ENCODE measurements around the gene ZNF316. TPM values are rescaled to one million over a fixed set of nuclear protein-coding genes. Genes with fewer than 3 reads are reported as not detected.
"Not testable (repeated sequence)": the region's sequence is repeated elsewhere in the genome, so short reads cannot be mapped to it uniquely, and the experiment has no call there.

The ZNF316 gene
- polyA plus RNA-seq, 1 donor: 27.5 TPM

DNA sequence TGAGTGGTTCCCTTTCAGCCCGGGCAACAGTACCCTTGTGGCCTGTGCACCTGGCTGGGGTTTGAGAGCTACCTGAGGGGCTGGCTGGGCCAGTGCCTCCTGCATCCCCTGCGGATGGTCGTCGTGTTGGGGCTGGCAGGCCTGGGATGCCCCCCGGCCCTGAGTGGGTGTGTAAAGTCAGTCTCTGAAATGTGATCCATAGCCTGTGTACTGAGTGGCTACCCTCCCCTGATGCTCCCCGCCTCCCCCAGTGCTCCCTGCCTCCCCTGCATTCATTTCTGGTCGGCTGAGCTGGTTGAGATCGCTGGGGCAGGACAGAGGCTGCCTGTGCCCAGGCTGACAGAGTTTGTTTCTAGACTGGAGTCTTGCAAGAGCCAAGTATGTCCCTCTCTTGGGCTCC is 9.3 kb downstream of the ZNF316 start:
- no peak for DNase-seq (ENCODE audit: low read depth)

GRCh38 chr7:6647080-6647479 is 10.0 kb downstream of the ZNF316 start:
- DNase-seq (ENCODE audit: low read depth): no peak

DNA sequence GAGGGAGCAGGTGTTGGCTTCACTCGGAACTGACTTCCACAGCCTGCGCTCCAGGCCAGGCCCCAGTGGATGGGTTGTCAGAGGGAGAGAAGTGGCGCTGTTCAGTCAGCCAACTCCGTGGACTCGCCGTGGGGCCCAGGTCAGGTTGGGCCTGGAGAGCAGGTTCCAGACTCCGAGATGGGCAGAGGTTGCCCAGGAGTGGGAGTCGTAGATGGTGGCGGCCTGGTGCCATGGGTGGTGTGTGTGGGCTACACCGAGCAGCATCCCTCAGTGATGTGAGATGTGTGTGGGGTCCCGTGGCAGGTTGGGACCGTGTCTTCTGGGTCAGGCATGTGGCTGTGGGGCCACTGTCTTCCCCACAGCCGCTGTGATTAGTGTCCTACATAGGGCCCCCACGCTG is 10.4 kb downstream of the ZNF316 start:
- DNase-seq (ENCODE audit: low read depth): no peak

GRCh38 chr7:6648066-6648814 is 11.1 kb downstream of the ZNF316 start:
- no peak for DNase-seq (ENCODE audit: low read depth)

GRCh38 chr7:6648815-6649104 is 11.6 kb downstream of the ZNF316 start:
- no peak for DNase-seq (ENCODE audit: low read depth)

DNA sequence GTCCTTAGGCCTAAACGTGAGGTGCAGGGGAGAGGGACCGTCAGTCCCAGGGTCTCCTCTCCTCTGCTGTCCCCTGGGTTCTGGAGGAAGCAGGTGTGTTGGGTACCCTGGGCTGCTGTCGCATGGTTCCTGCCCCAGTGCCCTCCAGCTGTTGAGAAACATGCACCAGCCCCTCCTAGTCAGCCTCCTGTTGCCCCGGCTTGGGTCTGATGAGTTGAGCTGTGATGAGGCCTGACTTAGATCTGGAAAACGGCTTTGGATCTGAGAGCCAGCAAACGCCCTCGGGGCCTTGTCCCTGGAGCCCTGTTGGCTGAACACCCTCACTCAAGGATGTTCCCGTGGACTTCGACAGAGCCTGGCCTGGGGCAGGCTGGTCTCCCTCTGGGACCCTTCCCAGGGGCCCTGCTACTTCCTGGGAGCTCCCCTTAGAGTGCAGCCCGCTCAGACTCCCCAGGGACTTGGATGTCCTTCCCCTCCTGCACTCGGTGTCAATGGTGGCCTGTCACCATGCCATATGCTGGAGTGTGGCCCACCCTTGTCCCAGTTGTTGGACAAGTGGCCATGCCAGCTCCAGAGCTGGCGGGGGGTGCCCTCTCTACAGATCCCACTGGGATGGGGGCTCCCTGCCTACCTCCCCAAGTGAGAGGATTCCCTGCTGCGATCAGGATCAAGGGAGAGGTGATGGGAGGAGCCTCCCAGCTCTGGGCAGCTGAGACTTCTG is 12.3 kb downstream of the ZNF316 start:
- no peak for DNase-seq (ENCODE audit: low read depth)

GRCh38 chr7:6650086-6650485 is 13.0 kb downstream of the ZNF316 start:
- no peak for DNase-seq (ENCODE audit: low read depth)

- no peak for DNase-seq (ENCODE audit: low read depth)
Measured at GRCh38 chr7:6650521-6651011, 13.4 kb downstream of the ZNF316 start.

GRCh38 chr7:6651851-6652445 is 14.8 kb downstream of the ZNF316 start:
- DNase-seq (ENCODE audit: low read depth): no peak

DNA sequence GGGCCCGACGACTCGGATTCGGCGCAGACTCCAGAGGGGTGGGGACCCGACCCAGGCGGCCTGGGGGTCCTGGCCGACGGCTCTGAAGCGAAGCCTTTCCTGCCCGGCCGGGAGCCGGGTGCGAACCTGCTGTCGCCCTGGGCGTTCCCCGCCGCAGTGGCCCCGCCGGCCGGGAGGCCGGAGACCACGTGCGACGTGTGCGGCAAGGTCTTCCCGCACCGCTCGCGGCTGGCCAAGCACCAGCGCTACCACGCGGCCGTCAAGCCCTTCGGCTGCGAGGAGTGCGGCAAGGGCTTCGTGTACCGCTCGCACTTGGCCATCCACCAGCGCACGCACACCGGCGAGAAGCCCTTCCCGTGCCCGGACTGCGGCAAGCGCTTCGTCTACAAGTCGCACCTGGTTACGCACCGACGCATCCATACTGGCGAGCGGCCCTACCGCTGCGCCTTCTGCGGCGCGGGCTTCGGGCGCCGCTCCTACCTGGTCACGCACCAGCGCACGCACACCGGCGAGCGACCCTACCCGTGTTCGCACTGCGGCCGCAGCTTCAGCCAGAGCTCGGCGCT is 15.4 kb downstream of the ZNF316 start:
- no peak for DNase-seq (ENCODE audit: low read depth)

- DNase-seq (ENCODE audit: low read depth): no peak
Measured at GRCh38 chr7:6653071-6654003, 16.2 kb downstream of the ZNF316 start.

DNA sequence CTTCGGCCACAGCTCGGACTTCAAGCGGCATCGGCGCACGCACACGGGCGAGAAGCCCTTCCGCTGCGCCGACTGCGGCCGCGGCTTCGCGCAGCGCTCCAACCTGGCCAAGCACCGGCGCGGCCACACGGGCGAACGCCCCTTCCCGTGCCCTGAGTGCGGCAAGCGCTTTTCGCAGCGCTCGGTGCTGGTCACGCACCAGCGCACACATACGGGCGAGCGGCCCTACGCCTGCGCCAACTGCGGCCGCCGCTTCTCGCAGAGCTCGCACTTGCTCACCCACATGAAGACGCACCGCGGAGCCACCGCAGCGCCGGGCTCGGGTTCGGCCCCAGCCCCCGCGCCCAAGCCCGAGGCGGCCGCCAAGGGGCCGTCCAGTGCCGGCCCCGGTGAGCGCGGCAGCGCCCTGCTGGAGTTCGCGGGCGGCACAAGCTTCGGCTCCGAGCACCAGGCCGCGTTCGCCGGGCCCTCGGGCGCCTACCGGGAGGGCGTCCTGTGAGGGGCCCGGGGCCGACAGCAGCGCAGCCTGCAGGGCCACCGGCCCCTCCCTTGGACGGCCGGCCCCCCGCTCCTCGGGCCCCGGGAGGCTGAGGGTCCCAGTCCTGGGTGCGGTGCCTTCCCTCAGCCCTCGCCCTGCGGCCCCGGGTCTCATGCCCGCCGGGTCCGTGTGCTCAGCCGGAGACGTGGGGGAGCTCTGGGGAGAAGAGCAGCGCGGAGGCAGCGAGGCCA is 17.2 kb downstream of the ZNF316 start:
- DNase-seq (ENCODE audit: low read depth): no peak

DNA sequence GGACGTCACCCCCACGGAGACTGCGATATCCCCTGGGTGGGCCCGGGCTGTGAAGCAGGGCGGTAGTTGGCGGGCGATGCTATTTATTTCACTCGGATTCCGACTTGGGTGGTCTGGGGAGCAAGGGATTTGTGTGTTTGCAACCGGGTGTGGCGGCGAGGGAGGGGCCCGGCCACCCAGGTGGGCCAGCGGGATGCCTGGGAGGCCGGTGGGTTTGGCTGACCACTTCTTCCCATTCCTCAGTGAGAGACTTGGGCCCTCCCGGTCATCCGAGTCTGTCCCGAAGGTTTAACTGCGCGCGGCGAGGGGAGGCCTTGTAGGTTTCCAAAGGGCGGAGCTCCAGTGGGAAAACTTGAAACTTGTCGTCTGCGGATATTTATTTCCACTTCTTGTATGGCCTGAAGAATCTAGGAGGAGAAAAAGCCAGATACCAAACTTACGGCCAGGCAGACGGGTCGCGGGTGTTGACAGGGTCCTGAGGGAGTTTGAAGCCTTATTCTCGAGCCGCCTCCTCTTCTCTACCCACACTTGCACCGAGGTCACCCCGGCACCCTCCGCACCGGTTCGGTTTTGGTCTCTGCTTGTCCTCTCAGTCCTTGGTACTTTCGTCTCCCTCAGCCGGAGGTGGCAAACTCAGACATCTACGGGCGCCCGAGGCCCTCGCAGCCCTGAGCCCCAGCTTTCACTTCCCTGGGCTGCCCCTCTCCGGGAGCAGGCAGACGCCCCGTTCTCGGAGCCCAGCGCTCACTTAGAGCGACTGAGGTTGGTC is 17.9 kb downstream of the ZNF316 start:
- DNase-seq (ENCODE audit: low read depth): no peak

GRCh38 chr7:6655636-6656385 is 18.7 kb downstream of the ZNF316 start:
- DNase-seq (ENCODE audit: low read depth): no peak

- no peak for DNase-seq (ENCODE audit: low read depth)
Measured at GRCh38 chr7:6656413-6656812, 19.3 kb downstream of the ZNF316 start.

DNA sequence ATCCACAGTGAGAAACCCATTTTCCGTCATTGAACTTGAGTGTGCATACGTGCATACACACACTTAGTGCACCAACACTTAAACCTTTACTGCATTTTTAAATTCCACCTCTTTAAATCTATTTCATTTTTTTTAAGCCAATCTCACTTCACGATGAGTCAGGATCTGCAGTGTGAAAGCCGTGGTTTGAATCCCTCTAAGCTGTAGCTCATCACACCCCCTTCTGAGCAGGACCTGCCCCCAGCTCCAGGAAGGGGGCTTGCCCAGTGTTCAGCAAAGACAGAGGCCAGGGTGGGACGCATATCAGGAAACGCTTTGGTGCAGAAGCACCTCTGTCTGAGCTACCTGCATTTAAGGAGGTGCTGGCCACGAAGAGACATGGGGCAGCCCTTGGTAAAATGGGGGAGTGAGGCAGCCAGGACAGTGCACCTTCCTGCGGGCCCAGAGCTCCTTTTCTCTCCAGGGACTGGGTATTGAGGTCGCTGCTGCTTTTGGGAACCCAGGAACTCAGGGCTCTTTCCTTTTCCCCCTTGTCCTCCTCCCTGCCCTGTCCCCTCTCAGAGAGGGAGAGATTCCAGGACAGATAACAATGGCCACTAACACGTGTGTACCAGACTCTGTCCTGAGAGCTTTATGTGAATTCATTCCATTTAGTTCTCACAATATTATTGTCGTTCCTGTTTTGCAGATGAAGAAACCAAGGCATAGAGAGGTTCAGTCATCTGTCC is 21.7 kb downstream of the ZNF316 start:
- no peak for DNase-seq (ENCODE audit: low read depth)

GRCh38 chr7:6670851-6671250 is 33.7 kb downstream of the ZNF316 start:
- not testable (repeated sequence) for DNase-seq (ENCODE audit: low read depth)

DNA sequence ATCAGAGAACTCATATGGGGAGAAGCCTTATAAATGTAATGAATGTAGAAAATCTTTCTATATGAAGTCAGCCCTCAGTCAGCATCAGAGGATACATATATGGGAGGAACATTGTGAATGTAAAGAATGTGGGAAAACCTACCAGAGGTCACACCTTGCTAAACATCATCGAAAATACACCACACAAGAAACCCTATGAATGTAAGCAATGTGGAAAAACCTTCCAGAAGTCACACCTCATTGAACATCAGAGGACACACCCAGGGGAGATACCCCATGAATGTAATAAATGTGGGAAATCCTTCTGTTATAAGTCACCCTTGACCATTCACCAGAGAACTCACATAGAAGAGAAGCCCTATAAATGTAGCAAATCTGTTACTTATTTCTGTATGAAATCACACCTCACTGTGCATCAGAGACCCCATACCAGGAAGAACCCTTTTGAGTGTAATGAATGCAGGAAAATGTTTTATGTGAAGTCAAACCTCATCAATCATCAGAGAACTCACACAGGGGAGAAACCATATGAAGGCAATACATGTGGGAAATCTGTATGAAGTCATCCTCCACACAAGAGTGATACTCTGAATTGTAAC is 38.8 kb downstream of the ZNF316 start:
- no peak for DNase-seq (ENCODE audit: low read depth)
